Type B pancreatic cell (in vitro differentiated cells): Measurements from ENCODE around the gene ACTN1. TPM values are rescaled to one million over a fixed set of nuclear protein-coding genes. Genes with fewer than 3 reads are reported as not detected.
A peak's percentile ranks its signal among the peaks of the same experiment; 100 is the strongest.

Experiments used
- DNase-seq: peaks from one replicate; pipeline ENCODE4 v3.0.0; 2021; ENCODE audit warnings: mixed read lengths; ENCODE audit not compliant: unreplicated experiment; ENCODE audit errors: extremely low spot score
- H3K27ac Mint-ChIP-seq: 2 replicates; pipeline ENCODE4 v1.8.0; 2021; ENCODE audit warnings: mild to moderate bottlenecking, mixed read lengths
- H3K27me3 Mint-ChIP-seq: 2 replicates; pipeline ENCODE4 v1.8.0; 2021; ENCODE audit warnings: mixed read lengths
- H3K36me3 Mint-ChIP-seq: 2 replicates; pipeline ENCODE4 v1.8.0; 2021; ENCODE audit warnings: mixed read lengths
- H3K4me1 Mint-ChIP-seq: one replicate; pipeline ENCODE4 v1.8.0; 2021; ENCODE audit warnings: mixed read lengths; ENCODE audit not compliant: unreplicated experiment
- H3K4me3 Mint-ChIP-seq: 2 replicates; pipeline ENCODE4 v1.8.0; 2021; ENCODE audit warnings: mild to moderate bottlenecking, mixed read lengths
- H3K9me3 Mint-ChIP-seq: 2 replicates; pipeline ENCODE4 v1.8.0; 2021; ENCODE audit warnings: mixed read lengths
- total RNA-seq: library from RNA; stranded (reverse); gene quantifications from 2 replicates; pipeline ENCODE4 v1.2.1, GENCODE V29; 2021; ENCODE audit warnings: low replicate concordance
- TF ChIP-seq, protein P1 (sequence below): fragments of 200-600 bp; sonication (generic); conservative IDR thresholded peaks from 2 replicates; pipeline ENCODE4 v1.5.0; 2021; ENCODE audit warnings: antibody characterized with exemption, mild to moderate bottlenecking

ACTN1 gene
- total RNA-seq, 1 donor from 2014 or later, result 176 TPM

DNA sequence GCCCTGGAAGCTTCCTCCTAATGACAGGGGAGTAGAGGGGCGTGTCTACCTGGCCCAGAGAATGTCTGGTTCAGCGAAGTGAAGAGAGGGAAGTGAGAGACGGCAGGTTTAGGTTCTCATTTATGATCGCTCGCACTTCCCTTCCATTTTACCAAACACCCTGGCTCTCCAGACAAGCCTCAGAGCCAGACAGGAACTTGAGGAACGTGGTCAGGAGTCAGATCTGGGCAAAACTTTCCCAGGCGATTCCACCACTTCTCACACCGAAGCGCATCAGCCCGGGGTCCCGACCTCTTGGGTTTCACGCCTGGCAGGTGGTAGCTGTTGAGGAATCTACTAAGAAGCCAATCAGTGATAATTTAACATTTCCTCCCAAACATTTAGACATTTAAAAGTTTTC is 21.3 kb downstream of the ACTN1 start:
- Mint-ChIP-seq H3K9me3 (no peaks in the 10 kb centered on the region), H3K4me1 (peaks cover 64% of the 10 kb centered on the region), H3K4me3 (no peak overlapping the region), H3K27ac (no peak overlapping the region), H3K36me3 (peaks cover 14% of the 10 kb centered on the region), H3K27me3 (no peaks in the 10 kb centered on the region)
- TF ChIP-seq, protein P1, sequence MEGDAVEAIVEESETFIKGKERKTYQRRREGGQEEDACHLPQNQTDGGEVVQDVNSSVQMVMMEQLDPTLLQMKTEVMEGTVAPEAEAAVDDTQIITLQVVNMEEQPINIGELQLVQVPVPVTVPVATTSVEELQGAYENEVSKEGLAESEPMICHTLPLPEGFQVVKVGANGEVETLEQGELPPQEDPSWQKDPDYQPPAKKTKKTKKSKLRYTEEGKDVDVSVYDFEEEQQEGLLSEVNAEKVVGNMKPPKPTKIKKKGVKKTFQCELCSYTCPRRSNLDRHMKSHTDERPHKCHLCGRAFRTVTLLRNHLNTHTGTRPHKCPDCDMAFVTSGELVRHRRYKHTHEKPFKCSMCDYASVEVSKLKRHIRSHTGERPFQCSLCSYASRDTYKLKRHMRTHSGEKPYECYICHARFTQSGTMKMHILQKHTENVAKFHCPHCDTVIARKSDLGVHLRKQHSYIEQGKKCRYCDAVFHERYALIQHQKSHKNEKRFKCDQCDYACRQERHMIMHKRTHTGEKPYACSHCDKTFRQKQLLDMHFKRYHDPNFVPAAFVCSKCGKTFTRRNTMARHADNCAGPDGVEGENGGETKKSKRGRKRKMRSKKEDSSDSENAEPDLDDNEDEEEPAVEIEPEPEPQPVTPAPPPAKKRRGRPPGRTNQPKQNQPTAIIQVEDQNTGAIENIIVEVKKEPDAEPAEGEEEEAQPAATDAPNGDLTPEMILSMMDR, result no peak
- DNase-seq, result no peak

DNA sequence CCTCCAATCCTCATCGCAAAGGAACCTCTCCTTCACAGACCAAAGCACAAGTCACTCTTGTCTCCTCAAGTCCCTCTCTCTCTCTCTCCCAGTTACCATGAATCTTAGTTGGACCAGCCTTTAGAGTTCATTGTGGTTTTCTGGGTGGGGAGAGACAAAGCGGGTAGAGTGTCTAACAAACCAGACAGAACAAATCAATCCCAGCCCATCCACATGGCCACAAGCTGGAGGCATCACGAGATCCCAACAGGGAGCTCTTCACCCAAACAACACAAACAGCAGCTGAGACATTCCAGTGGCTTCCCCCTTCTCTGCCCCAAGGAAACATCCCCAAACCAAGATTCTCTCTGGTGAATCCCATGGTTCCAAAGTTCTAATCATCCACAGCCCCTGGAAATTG is 22.4 kb downstream of the ACTN1 start:
- Mint-ChIP-seq H3K27ac (peak overlapping the region; percentile 51), H3K4me3 (no peak overlapping the region), H3K4me1 (peaks cover 62% of the 10 kb centered on the region), H3K9me3 (no peaks in the 10 kb centered on the region), H3K36me3 (peaks cover 8% of the 10 kb centered on the region), H3K27me3 (no peaks in the 10 kb centered on the region)
- DNase-seq, result no peak
- TF ChIP-seq, protein P1, result no peak

DNA sequence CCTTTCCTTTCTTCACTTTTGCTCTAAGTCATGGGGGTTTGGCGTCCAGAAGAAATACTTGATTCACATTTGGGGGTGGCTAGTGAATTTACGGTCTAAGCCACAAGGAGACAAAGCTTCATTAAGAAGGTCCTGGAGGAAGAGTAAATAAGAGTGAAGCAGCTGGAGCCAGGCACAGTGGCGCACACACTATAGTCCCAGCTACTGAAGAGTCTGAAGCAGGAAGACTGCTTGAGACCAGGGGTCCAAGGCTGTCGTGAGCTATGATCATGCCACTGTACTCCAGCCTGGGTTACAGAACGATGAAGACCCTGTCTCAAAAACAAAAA is 23.3 kb downstream of the ACTN1 start:
- no peaks in the 10 kb centered on the region for H3K9me3 Mint-ChIP-seq
- peaks cover 63% of the 10 kb centered on the region for H3K4me1 Mint-ChIP-seq
- H3K27me3 Mint-ChIP-seq, result no peaks in the 10 kb centered on the region
- TF ChIP-seq, protein P1, result no peak
- peak overlapping the region; percentile 30 for H3K4me3 Mint-ChIP-seq
- peaks cover 8% of the 10 kb centered on the region for H3K36me3 Mint-ChIP-seq
- H3K27ac Mint-ChIP-seq, result peak overlapping the region; percentile 78
- DNase-seq, result no peak

DNA sequence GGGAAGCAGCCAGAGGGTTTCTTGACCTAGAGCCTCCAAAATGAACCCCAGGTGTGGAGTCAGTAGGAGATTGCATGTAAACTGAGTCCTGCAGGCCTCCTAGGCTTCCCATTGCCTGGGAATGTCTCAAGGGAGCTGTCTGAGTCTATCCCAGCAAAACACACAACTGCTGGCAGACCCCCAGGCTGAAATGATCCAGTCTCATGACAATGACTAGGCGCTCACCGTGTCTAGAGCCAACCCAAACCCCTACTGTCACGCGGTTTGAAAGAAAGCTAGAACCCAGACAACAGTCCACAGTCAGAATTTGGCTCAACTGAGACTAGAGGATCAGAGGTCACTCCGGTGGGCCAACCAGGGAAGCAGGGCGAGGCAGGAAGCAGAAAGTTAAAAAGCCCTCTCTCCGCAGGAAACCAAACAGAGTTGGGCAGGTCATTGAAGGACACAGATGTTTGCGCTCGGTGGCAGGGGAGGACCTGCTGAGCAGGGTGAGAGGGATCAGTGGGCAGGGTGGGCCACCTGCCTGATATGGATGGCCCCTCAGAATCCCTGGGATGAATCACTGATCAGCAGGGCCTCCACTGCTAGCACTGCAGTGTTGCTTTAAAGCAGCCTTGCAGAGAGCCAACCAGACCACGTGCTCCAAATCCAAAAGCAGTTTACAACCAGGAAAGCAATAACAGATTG is 23.8 kb downstream of the ACTN1 start:
- TF ChIP-seq, protein P1, result no peak
- H3K36me3 Mint-ChIP-seq, result peaks cover 8% of the 10 kb centered on the region
- peak overlapping the region; percentile 78 for H3K27ac Mint-ChIP-seq
- no peaks in the 10 kb centered on the region for H3K9me3 Mint-ChIP-seq
- peaks cover 65% of the 10 kb centered on the region for H3K4me1 Mint-ChIP-seq
- DNase-seq, result no peak
- H3K4me3 Mint-ChIP-seq, result peak overlapping the region; percentile 30
- no peaks in the 10 kb centered on the region for H3K27me3 Mint-ChIP-seq

DNA sequence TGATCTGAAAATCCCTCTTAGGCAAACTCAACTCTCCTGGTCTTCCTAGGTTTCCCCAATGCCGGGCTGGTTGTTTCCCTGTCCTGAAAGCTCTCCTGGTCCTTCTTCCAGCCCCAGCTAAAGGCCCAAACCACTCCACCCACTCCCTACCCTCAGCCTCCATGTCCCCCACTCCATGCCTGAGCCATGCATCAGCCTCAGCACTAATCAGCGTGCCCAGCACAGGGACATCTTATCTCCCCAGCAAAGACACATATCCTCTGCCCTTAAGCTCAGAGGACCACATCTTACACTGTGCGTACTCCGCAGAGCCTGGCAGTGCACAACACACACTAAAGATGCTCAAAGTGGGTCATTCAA is 25.9 kb downstream of the ACTN1 start:
- Mint-ChIP-seq H3K27ac (peak overlapping the region; percentile 45), H3K4me3 (peak overlapping the region; percentile 68), H3K36me3 (peaks cover 13% of the 10 kb centered on the region), H3K27me3 (no peaks in the 10 kb centered on the region), H3K9me3 (no peaks in the 10 kb centered on the region), H3K4me1 (peaks cover 69% of the 10 kb centered on the region)
- DNase-seq, result no peak
- TF ChIP-seq, protein P1, result no peak
